Activated naive CD4-positive, alpha-beta T cell treated with anti-CD3 and anti-CD28 coated beads, Interleukin-2, amount 50 U/mL, for 24 hours (primary cell): ENCODE data around the gene DESI1.
"Not testable (repeated sequence)": the region's sequence is repeated elsewhere in the genome, so short reads cannot be mapped to it uniquely, and the experiment has no call there.

Experiments used
- H3K27ac Mint-ChIP-seq: one replicate; pipeline ENCODE4 v1.8.0; 2021; ENCODE audit warnings: mild to moderate bottlenecking, mixed read lengths
- H3K27me3 Mint-ChIP-seq: one replicate; pipeline ENCODE4 v1.8.0; 2021; ENCODE audit warnings: mixed read lengths
- H3K36me3 Mint-ChIP-seq: one replicate; pipeline ENCODE4 v1.8.0; 2021; ENCODE audit warnings: mixed read lengths
- H3K4me1 Mint-ChIP-seq: one replicate; pipeline ENCODE4 v1.8.0; 2021; ENCODE audit warnings: mixed read lengths
- H3K4me3 Mint-ChIP-seq: one replicate; pipeline ENCODE4 v1.8.0; 2021; ENCODE audit warnings: mild to moderate bottlenecking, mixed read lengths
- H3K9me3 Mint-ChIP-seq: one replicate; pipeline ENCODE4 v1.8.0; 2021; ENCODE audit warnings: mixed read lengths

DESI1 gene

DNA sequence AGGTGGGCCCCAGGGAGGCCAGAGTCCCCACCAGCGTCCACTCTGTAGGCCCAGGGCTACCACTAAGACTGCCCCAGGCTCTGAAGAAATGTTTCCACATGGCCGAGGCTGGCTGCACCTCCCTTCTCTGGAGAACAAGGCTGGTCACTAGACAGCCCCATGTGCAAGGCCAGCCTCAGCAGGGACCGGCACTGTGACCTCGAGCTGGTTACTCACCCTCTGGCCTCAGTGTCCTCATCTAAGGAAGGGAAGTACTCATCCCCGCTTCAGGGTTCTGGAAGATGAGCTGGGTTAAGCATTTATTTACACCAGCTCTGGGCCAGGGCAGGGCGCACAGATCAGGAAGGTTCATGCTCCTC is 40.9 kb downstream of the DESI1 start:
- H3K9me3 Mint-ChIP-seq: no peaks in the 10 kb centered on the region
- H3K4me1 Mint-ChIP-seq: no peaks in the 10 kb centered on the region
- no peak overlapping the region for H3K27ac Mint-ChIP-seq
- peaks cover 5% of the 10 kb centered on the region for H3K36me3 Mint-ChIP-seq
- no peak overlapping the region for H3K4me3 Mint-ChIP-seq
- no peaks in the 10 kb centered on the region for H3K27me3 Mint-ChIP-seq

GRCh38 chr22:41579297-41579996 is 41.4 kb downstream of the DESI1 start:
- Mint-ChIP-seq H3K4me3 (no peak overlapping the region), H3K27me3 (no peaks in the 10 kb centered on the region), H3K9me3 (no peaks in the 10 kb centered on the region), H3K27ac (no peak overlapping the region), H3K36me3 (peaks cover 5% of the 10 kb centered on the region), H3K4me1 (no peaks in the 10 kb centered on the region)

GRCh38 chr22:41578818-41579217 is 42.0 kb downstream of the DESI1 start:
- Mint-ChIP-seq H3K27me3 (no peaks in the 10 kb centered on the region), H3K4me1 (no peaks in the 10 kb centered on the region), H3K9me3 (no peaks in the 10 kb centered on the region), H3K36me3 (peaks cover 5% of the 10 kb centered on the region), H3K27ac (no peak overlapping the region), H3K4me3 (no peak overlapping the region)

DNA sequence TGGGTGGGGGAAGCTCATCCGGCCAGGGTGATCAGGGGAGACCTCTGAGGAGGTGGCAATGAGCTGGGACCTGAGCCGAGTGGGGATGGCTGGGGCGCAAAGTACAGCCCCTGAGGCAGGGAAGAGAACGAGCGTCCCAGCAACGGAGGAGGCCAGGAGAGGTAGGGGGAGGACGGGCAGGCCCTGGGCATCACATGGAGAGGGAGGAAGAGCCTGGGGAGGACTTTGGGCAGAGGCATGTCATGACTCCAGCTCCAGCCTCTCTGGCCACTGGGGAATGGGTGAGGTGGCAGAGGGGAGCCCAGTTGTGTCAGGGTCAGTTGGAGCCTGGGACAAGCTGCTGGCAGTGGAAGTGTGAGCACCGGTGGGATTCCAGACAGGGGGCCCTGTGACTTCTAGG is 42.7 kb downstream of the DESI1 start:
- Mint-ChIP-seq H3K4me1 (no peaks in the 10 kb centered on the region), H3K36me3 (peaks cover 5% of the 10 kb centered on the region), H3K4me3 (no peak overlapping the region), H3K9me3 (no peaks in the 10 kb centered on the region), H3K27ac (no peak overlapping the region), H3K27me3 (no peaks in the 10 kb centered on the region)

DNA sequence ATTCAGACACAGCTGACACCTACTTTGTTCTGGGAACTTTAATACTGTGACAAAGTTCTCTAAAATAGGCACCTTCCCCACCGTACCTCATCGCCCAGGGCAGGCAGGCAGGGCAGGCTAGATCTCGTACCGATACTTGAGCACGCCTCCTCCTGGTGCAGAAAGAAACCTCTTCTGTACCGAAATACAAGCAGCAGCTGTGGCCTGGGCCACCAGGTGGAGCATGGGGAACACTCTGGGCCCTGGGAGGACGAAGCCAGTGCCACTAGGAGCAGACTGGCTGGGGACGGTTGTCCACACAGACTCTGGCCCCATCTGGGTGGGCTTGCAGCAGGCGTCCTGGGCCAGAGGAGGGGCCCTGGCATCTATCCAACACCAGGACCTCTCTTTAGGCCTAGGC is 44.0 kb downstream of the DESI1 start:
- Mint-ChIP-seq H3K36me3 (peaks cover 3% of the 10 kb centered on the region), H3K27me3 (no peaks in the 10 kb centered on the region), H3K4me1 (no peaks in the 10 kb centered on the region), H3K9me3 (no peaks in the 10 kb centered on the region), H3K27ac (no peak overlapping the region), H3K4me3 (no peak overlapping the region)

GRCh38 chr22:41575533-41575932 is 45.3 kb downstream of the DESI1 start:
- Mint-ChIP-seq H3K27ac (no peak overlapping the region), H3K27me3 (no peaks in the 10 kb centered on the region), H3K36me3 (peaks cover 3% of the 10 kb centered on the region), H3K4me3 (no peak overlapping the region), H3K4me1 (no peaks in the 10 kb centered on the region), H3K9me3 (no peaks in the 10 kb centered on the region)

- Mint-ChIP-seq H3K9me3 (no peaks in the 10 kb centered on the region), H3K27me3 (no peaks in the 10 kb centered on the region), H3K4me1 (no peaks in the 10 kb centered on the region), H3K4me3 (no peak overlapping the region), H3K36me3 (peaks cover 3% of the 10 kb centered on the region), H3K27ac (no peak overlapping the region)
Observed at GRCh38 chr22:41574847-41575381, 45.9 kb downstream of the DESI1 start.

DNA sequence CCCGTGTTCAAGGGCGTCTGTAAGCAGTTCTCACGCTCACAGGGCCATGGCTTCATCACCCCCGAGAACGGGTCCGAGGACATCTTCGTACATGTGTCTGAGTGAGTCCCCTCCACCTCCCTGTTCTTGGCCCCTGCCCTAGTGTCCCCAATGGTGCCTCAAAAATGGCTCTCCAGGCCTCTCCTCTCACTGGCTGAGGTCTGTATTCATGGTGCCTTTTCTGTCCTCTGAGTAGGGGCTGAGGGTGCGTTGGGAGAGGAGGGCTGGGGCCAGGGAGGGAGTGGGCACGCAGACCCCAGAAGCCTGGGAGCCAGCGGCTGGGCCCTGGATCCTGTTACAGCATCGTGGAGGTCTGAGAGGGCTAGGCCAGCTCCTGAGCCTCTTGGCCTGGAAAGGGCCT is 47.2 kb downstream of the DESI1 start:
- no peaks in the 10 kb centered on the region for H3K4me1 Mint-ChIP-seq
- no peak overlapping the region for H3K27ac Mint-ChIP-seq
- no peaks in the 10 kb centered on the region for H3K27me3 Mint-ChIP-seq
- H3K9me3 Mint-ChIP-seq: no peaks in the 10 kb centered on the region
- H3K36me3 Mint-ChIP-seq: peaks cover 3% of the 10 kb centered on the region
- no peak overlapping the region for H3K4me3 Mint-ChIP-seq

DNA sequence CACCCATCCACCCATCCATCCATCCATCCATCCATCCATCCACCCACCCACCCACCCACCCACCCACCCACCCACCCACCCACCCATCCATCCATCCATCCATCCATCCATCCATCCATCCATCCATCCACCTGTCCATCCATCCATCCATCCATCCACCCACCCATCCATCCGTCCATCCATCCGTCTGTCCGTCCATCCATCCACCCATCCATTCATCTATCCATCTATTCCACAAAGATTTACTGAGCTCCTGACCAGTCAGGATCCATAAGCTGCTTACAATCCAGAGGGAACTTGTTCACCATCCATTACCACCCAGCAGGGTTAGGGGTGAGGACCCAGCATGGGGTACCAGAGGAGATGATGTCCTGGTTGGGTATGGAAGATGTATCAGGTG is 48.5 kb downstream of the DESI1 start:
- not testable (repeated sequence) for H3K27ac Mint-ChIP-seq, H3K36me3 Mint-ChIP-seq

DNA sequence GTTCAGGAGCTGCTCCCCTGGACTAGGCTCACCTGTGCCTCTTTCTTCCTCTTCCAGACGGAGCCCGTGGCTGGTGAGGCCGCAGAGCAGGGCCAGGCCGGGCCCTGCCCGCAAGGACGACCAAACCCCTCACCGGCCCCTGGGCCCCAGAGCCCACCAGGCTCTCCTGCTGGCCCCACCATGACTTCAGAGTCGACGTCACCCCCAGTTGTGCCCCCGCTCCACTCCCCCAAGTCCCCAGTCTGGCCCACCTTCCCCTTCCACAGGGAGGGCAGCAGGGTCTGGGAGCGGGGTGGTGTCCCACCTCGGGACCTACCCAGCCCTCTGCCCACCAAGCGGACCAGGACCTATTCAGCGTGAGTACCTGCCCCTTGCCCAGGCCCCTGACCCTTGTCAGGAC is 49.1 kb downstream of the DESI1 start:
- Mint-ChIP-seq H3K4me1 (no peaks in the 10 kb centered on the region), H3K27me3 (no peaks in the 10 kb centered on the region), H3K27ac (no peak overlapping the region), H3K4me3 (no peak overlapping the region), H3K9me3 (no peaks in the 10 kb centered on the region), H3K36me3 (no peaks in the 10 kb centered on the region)

More for the DNA sequence above, 48.5 kb downstream of the DESI1 start:
- H3K9me3 Mint-ChIP-seq, H3K4me3 Mint-ChIP-seq, H3K27me3 Mint-ChIP-seq, H3K4me1 Mint-ChIP-seq: not testable (repeated sequence)

DNA sequence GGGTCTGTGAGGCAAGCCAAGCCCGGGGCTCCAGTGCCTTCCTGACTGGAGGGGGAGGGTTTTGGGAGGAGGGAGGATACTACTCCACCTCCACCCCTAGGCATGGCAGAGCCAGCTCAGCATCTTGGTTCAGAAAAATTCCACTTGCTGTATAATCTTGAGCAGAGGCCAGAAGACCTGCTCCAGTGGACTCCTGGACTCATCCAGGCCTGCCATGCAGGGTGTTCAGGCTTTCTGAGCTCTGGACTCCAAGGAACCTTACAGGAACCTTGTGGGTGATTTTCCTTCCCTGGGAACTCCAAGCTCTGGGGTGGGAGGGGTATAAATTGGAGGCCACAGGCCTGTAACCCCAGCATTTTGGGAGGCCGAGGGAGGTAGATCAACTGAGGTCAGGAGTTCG is 50.6 kb downstream of the DESI1 start:
- H3K4me3 Mint-ChIP-seq: no peak overlapping the region

DNA sequence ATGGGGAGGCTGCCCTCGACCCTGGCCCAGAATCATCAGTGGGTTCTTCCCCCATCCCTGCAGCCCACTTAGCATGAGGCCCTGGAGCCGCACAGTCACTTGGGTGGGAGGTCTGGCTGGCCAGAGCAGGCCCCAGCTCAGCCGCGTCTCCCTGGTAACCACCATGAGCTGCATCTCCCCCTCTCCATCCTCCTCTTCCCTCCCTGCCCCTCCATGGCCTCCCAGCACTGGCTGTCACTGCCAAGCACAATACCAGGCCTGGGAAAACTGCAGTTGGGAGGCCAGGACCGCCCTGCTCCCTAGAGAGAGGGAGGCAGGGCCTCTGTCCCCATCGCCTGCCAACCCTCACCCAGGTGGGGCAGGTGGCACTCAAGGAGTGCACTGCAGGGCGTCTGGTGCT is 52.0 kb downstream of the DESI1 start:
- Mint-ChIP-seq H3K27ac (no peak overlapping the region), H3K4me3 (no peak overlapping the region), H3K4me1 (no peaks in the 10 kb centered on the region), H3K27me3 (no peaks in the 10 kb centered on the region), H3K9me3 (no peaks in the 10 kb centered on the region), H3K36me3 (no peaks in the 10 kb centered on the region)

More for the DNA sequence above, 50.6 kb downstream of the DESI1 start:
- no peaks in the 10 kb centered on the region for H3K4me1 Mint-ChIP-seq
- H3K36me3 Mint-ChIP-seq: no peaks in the 10 kb centered on the region
- H3K9me3 Mint-ChIP-seq: no peaks in the 10 kb centered on the region
- H3K27ac Mint-ChIP-seq: no peak overlapping the region
- no peaks in the 10 kb centered on the region for H3K27me3 Mint-ChIP-seq

DNA sequence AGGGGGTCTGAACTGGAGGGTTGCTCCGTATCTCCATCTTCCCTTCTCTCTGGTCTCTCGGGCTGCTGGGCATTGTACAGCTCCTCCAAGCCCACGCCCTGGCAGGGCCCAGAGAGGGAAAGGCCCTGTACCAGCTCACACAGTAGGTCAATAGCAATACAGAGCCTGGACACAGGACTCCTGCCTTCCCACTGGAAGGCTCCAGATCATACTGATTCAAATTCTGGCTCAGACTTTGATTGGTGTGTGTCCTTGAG is 53.4 kb downstream of the DESI1 start:
- Mint-ChIP-seq H3K9me3 (no peaks in the 10 kb centered on the region), H3K27ac (no peak overlapping the region), H3K27me3 (no peaks in the 10 kb centered on the region), H3K4me3 (no peak overlapping the region), H3K4me1 (no peaks in the 10 kb centered on the region), H3K36me3 (no peaks in the 10 kb centered on the region)

- peaks cover 5% of the 10 kb centered on the region for H3K27me3 Mint-ChIP-seq
- H3K27ac Mint-ChIP-seq: no peak overlapping the region
Observed at GRCh38 chr22:41565403-41566054, 55.3 kb downstream of the DESI1 start.

GRCh38 chr22:41564563-41564962 is 56.3 kb downstream of the DESI1 start:
- Mint-ChIP-seq H3K36me3 (no peaks in the 10 kb centered on the region), H3K4me1 (no peaks in the 10 kb centered on the region), H3K27me3 (peaks cover 7% of the 10 kb centered on the region), H3K4me3 (no peak overlapping the region), H3K27ac (no peak overlapping the region), H3K9me3 (no peaks in the 10 kb centered on the region)

More at GRCh38 chr22:41565403-41566054, 55.3 kb downstream of the DESI1 start:
- H3K4me1 Mint-ChIP-seq: no peaks in the 10 kb centered on the region
- no peaks in the 10 kb centered on the region for H3K36me3 Mint-ChIP-seq
- H3K9me3 Mint-ChIP-seq: no peaks in the 10 kb centered on the region
- no peak overlapping the region for H3K4me3 Mint-ChIP-seq

GRCh38 chr22:41563051-41563711 is 57.7 kb downstream of the DESI1 start:
- Mint-ChIP-seq H3K27me3 (peaks cover 7% of the 10 kb centered on the region), H3K27ac (no peak overlapping the region), H3K9me3 (no peaks in the 10 kb centered on the region), H3K4me3 (no peak overlapping the region), H3K4me1 (no peaks in the 10 kb centered on the region), H3K36me3 (no peaks in the 10 kb centered on the region)
